Colonic mucosa (tissue), 4 donors: Measurements from ENCODE around the gene SPTB. TPM values are rescaled to one million over a fixed set of nuclear protein-coding genes. Genes with fewer than 3 reads are reported as not detected.

Source experiments
- DNase-seq: peaks from one replicate; pipeline ENCODE4 v3.0.0-alpha.2; 2020
- H3K27ac ChIP-seq: fragments of 200-600 bp; one replicate; pipeline ENCODE4 v1.8.0; 2021
- H3K27me3 ChIP-seq: fragments of 200-600 bp; one replicate; pipeline ENCODE4 v1.8.0; 2021
- H3K36me3 ChIP-seq: fragments of 200-600 bp; one replicate; pipeline ENCODE4 v1.8.0; 2021
- H3K4me1 ChIP-seq: fragments of 200-600 bp; one replicate; pipeline ENCODE4 v1.8.0; 2021; ENCODE audit warnings: mild to moderate bottlenecking
- H3K4me3 ChIP-seq: fragments of 200-600 bp; one replicate; pipeline ENCODE4 v1.8.0; 2021
- H3K9ac ChIP-seq, 2 donors: one replicate each; pipeline ENCODE4 v1.7.0; 2013; ENCODE audit warnings: control low read depth in 2 of 2, low read depth in 2 of 2, low read length in 2 of 2
- H3K9me3 ChIP-seq: fragments of 200-600 bp; one replicate; pipeline ENCODE4 v1.8.0; 2021
- CTCF ChIP-seq: fragments of 200-600 bp; IDR thresholded peaks from one replicate; pipeline ENCODE4 v1.8.0; 2022; ENCODE audit warnings: antibody characterized with exemption, mild to moderate bottlenecking
- intact Hi-C: fragments of 100-400 bp; cut with DNase I; formaldehyde crosslinking; loops from one replicate; pipeline ENCODE4 v1.14.1; 2022
- total RNA-seq, 2 donors: library from RNA; stranded (reverse); fragmentation: NEBNext Ultra II Directional in 1 of 2; extraction: Animal tissue kit (Norgen Biotek cat#: 25700) in 1 of 2; gene quantifications; one replicate each; pipeline ENCODE4 v1.2.1, GENCODE V29; 2021
- donor health status: healthy.
- donor health status: DM: no; HTN: no; CAD: no.
- donor health status: DM: no; HTN: no; CAD: no.

Gene SPTB
- total RNA-seq, 2 donors from 2014 or later = 0.42 to 0.52 TPM

- no peak overlapping the region for H3K4me3 ChIP-seq
- H3K9me3 ChIP-seq = no peaks in the 10 kb centered on the region
- H3K36me3 ChIP-seq = no peaks in the 10 kb centered on the region
- intact Hi-C loops = no loop called here
- no peaks in the 10 kb centered on the region for H3K27me3 ChIP-seq
- H3K27ac ChIP-seq = peak overlapping the region; percentile 92
- peaks cover 60% of the 10 kb centered on the region for H3K4me1 ChIP-seq
- no peak for DNase-seq
- no peak for TF ChIP-seq CTCF
- peak overlapping the region; percentile 38 to 78 for H3K9ac ChIP-seq
Measured at GRCh38 chr14:64719601-64720000, 160.1 kb downstream of the SPTB start.

- Histone ChIP-seq H3K36me3 (no peaks in the 10 kb centered on the region), H3K27ac (peak overlapping the region; percentile 92), H3K9me3 (no peaks in the 10 kb centered on the region), H3K27me3 (no peaks in the 10 kb centered on the region), H3K4me3 (no peak overlapping the region), H3K9ac (peak overlapping the region in 1 of 2 donors; percentile 78), H3K4me1 (peaks cover 52% of the 10 kb centered on the region)
- no peak for TF ChIP-seq CTCF
- DNase-seq = no peak
- intact Hi-C loops = no loop called here
Measured at GRCh38 chr14:64718762-64719161, 160.9 kb downstream of the SPTB start.

GRCh38 chr14:64717870-64718269, 161.8 kb downstream of the SPTB start:
- Histone ChIP-seq H3K27me3 (no peaks in the 10 kb centered on the region), H3K9me3 (no peaks in the 10 kb centered on the region), H3K4me1 (peaks cover 51% of the 10 kb centered on the region), H3K9ac (peak overlapping the region in 1 of 2 donors; percentile 78), H3K27ac (peak overlapping the region; percentile 92), H3K36me3 (no peaks in the 10 kb centered on the region), H3K4me3 (no peak overlapping the region)
- intact Hi-C loops = no loop called here
- DNase-seq = no peak
- TF ChIP-seq CTCF = no peak

- Histone ChIP-seq H3K36me3 (no peaks in the 10 kb centered on the region), H3K27ac (peak overlapping the region; percentile 65), H3K9ac (peak overlapping the region; percentile 41 to 78), H3K27me3 (no peaks in the 10 kb centered on the region), H3K4me1 (peaks cover 35% of the 10 kb centered on the region), H3K9me3 (no peaks in the 10 kb centered on the region), H3K4me3 (peak overlapping the region; percentile 19)
- TF ChIP-seq CTCF = no peak
- intact Hi-C loops = no loop called here
- DNase-seq = peak; percentile 53
Measured at GRCh38 chr14:64715628-64716412, 163.9 kb downstream of the SPTB start.

- intact Hi-C loops = no loop called here
- Histone ChIP-seq H3K27ac (peak overlapping the region; percentile 65), H3K4me3 (no peak overlapping the region), H3K36me3 (no peaks in the 10 kb centered on the region), H3K27me3 (no peaks in the 10 kb centered on the region), H3K4me1 (peaks cover 32% of the 10 kb centered on the region), H3K9me3 (no peaks in the 10 kb centered on the region), H3K9ac (peak overlapping the region in 1 of 2 donors; percentile 78)
- DNase-seq = no peak
- TF ChIP-seq CTCF = no peak
Measured at GRCh38 chr14:64715146-64715627, 164.5 kb downstream of the SPTB start.
